Neural cell (in vitro differentiated cells): ENCODE data around the gene ACSS1. TPM values are rescaled to one million over a fixed set of nuclear protein-coding genes. Genes with fewer than 3 reads are reported as not detected.

Source experiments
- H2AFZ ChIP-seq: fragments of 200-600, 300-800 bp; sonication (generic), shearing (Covaris generic); 2 replicates; pipeline ENCODE4 v1.6.0; 2014; ENCODE audit warnings: low read depth, mild to moderate bottlenecking, antibody characterized with exemption, low read length, moderate library complexity
- H3F3A ChIP-seq: fragments of 200-600 bp; shearing (Covaris generic); 2 replicates; pipeline ENCODE4 v1.6.1; 2016; ENCODE audit warnings: mild to moderate bottlenecking, moderate library complexity, mixed read lengths, antibody characterized with exemption, low read length; ENCODE audit not compliant: insufficient read depth, poor library complexity, severe bottlenecking
- H3K27ac ChIP-seq: fragments of 200-600, 300-800 bp; sonication (generic), shearing (Covaris generic); 2 replicates; pipeline ENCODE4 v1.5.1; 2014; ENCODE audit warnings: mild to moderate bottlenecking, low read length, moderate library complexity
- H3K27me3 ChIP-seq: fragments of 300-800, 200-600 bp; sonication (generic), shearing (Covaris generic); 2 replicates; pipeline ENCODE4 v1.6.0; 2014; ENCODE audit warnings: mild to moderate bottlenecking, low read depth, low read length, moderate library complexity; ENCODE audit not compliant: insufficient read depth
- H3K36me3 ChIP-seq: fragments of 300-800, 200-600 bp; sonication (generic), shearing (Covaris generic); 2 replicates; pipeline ENCODE4 v1.5.1; 2014; ENCODE audit warnings: mild to moderate bottlenecking, antibody characterized with exemption, low read length, moderate library complexity; ENCODE audit not compliant: insufficient read depth
- H3K4me2 ChIP-seq: fragments of 300-800, 200-600 bp; sonication (generic), shearing (Covaris generic); 2 replicates; pipeline ENCODE4 v1.6.0; 2014; ENCODE audit warnings: mild to moderate bottlenecking, low read length
- H3K4me3 ChIP-seq: fragments of 300-800, 200-600 bp; sonication (generic), shearing (Covaris generic); 2 replicates; pipeline ENCODE4 v1.5.1; 2014; ENCODE audit warnings: mild to moderate bottlenecking, low read length, moderate library complexity
- H3K79me2 ChIP-seq: fragments of 200-600 bp; shearing (Covaris generic); replicated peaks from 2 replicates; pipeline ENCODE4 v1.6.0; 2014; ENCODE audit warnings: mild to moderate bottlenecking, low read length, moderate library complexity; ENCODE audit not compliant: insufficient read depth
- H3K9ac ChIP-seq: fragments of 300-800, 200-600 bp; sonication (generic), shearing (Covaris generic); 2 replicates; pipeline ENCODE4 v1.6.1; 2016; ENCODE audit warnings: mild to moderate bottlenecking, low read length, mixed read lengths
- H3K9me2 ChIP-seq: fragments of 200-600 bp; shearing (Covaris generic); 2 replicates; pipeline ENCODE4 v1.6.1; 2016; ENCODE audit warnings: mild to moderate bottlenecking, low read length, mixed read lengths; ENCODE audit not compliant: insufficient read depth
- H3K9me3 ChIP-seq: fragments of 200-600, 300-800 bp; sonication (generic), shearing (Covaris generic); 2 replicates; pipeline ENCODE4 v1.6.1; 2016; ENCODE audit warnings: mild to moderate bottlenecking, mixed run types, low read length, moderate library complexity, mixed read lengths
- H4K20me1 ChIP-seq: fragments of 200-600 bp; shearing (Covaris generic); 2 replicates; pipeline ENCODE4 v1.6.1; 2016; ENCODE audit warnings: mild to moderate bottlenecking, mixed run types; ENCODE audit not compliant: insufficient read depth
- CTCF ChIP-seq: fragments of 450-650 bp; IDR thresholded peaks from 2 replicates; pipeline ENCODE4 v1.5.1; 2014; ENCODE audit warnings: antibody characterized with exemption, mild to moderate bottlenecking, moderate library complexity; ENCODE audit not compliant: poor library complexity, severe bottlenecking
- EP300 ChIP-seq: fragments of 450-650 bp; conservative IDR thresholded peaks from 2 replicates; pipeline ENCODE4 v1.6.1; 2014; ENCODE audit warnings: antibody characterized with exemption, mild to moderate bottlenecking, moderate library complexity; ENCODE audit not compliant: poor library complexity, severe bottlenecking
- EZH2 ChIP-seq: fragments of 200-600, 300-800 bp; shearing (Covaris generic), sonication (generic); IDR thresholded peaks from 2 replicates; pipeline ENCODE4 v1.6.1; 2014; ENCODE audit warnings: antibody characterized with exemption, low read length, borderline replicate concordance, mild to moderate bottlenecking; ENCODE audit not compliant: insufficient read depth, poor library complexity, severe bottlenecking
- MXI1 ChIP-seq: fragments of 450-650 bp; conservative IDR thresholded peaks from 2 replicates; pipeline ENCODE4 v1.6.1; 2014; ENCODE audit warnings: antibody characterized with exemption, mild to moderate bottlenecking; ENCODE audit not compliant: poor library complexity, severe bottlenecking
- POLR2AphosphoS5 ChIP-seq: IDR thresholded peaks from 2 replicates; pipeline ENCODE4 v1.6.1; 2012
- RAD21 ChIP-seq: fragments of 450-650 bp; conservative IDR thresholded peaks from 2 replicates; pipeline ENCODE4 v1.6.1; 2014; ENCODE audit warnings: antibody characterized with exemption, mild to moderate bottlenecking, moderate library complexity
- REST ChIP-seq: IDR thresholded peaks from 2 replicates; pipeline ENCODE4 v1.6.1; 2012; ENCODE audit warnings: borderline replicate concordance
- SMC3 ChIP-seq: fragments of 450-650 bp; conservative IDR thresholded peaks from 2 replicates; pipeline ENCODE4 v1.6.1; 2014; ENCODE audit warnings: antibody characterized with exemption, mild to moderate bottlenecking, moderate library complexity; ENCODE audit not compliant: poor library complexity
- TAF1 ChIP-seq: IDR thresholded peaks from 2 replicates; pipeline ENCODE4 v1.6.1; 2012; ENCODE audit warnings: low read depth
- polyA plus RNA-seq: library from polyadenylated mRNA; depleted of rRNA; stranded (reverse); fragments of >200 nt; gene quantifications from 2 replicates; pipeline ENCODE4 v1.2.3, GENCODE V29; 2014

The ACSS1 gene
- polyA plus RNA-seq, 1 donor from 2014 or later = not detected

- Histone ChIP-seq H3K4me2 (no peak overlapping the region), H3K27me3 (no peaks in the 10 kb centered on the region), H3K4me3 (no peak overlapping the region), H4K20me1 (no peaks in the 10 kb centered on the region), H3K9ac (no peak overlapping the region), H3K36me3 (no peaks in the 10 kb centered on the region), H2AFZ (no peak overlapping the region), H3F3A (no peaks in the 10 kb centered on the region), H3K9me2 (no peaks in the 10 kb centered on the region), H3K27ac (no peak overlapping the region), H3K79me2 (no peaks in the 10 kb centered on the region), H3K9me3 (no peaks in the 10 kb centered on the region)
- TF ChIP-seq POLR2AphosphoS5 (no peak), MXI1 (no peak), RAD21 (no peak), EZH2 (no peak), EP300 (no peak), SMC3 (no peak), CTCF (no peak), REST (no peak), TAF1 (no peak)
Observed at GRCh38 chr20:25032478-25033264, 25.3 kb downstream of the ACSS1 start.

GRCh38 chr20:25032065-25032477 lies 25.9 kb downstream of the ACSS1 start:
- no peak overlapping the region for H3K4me2 ChIP-seq
- H2AFZ ChIP-seq = no peak overlapping the region
- no peaks in the 10 kb centered on the region for H3K27me3 ChIP-seq
- H3K27ac ChIP-seq = no peak overlapping the region
- H3K9me3 ChIP-seq = no peaks in the 10 kb centered on the region
- H3K4me3 ChIP-seq = no peak overlapping the region
- TF ChIP-seq SMC3 (no peak), EP300 (no peak), EZH2 (no peak), MXI1 (no peak), POLR2AphosphoS5 (no peak), REST (no peak)
- H4K20me1 ChIP-seq = no peaks in the 10 kb centered on the region
- no peaks in the 10 kb centered on the region for H3K79me2 ChIP-seq
- H3K9me2 ChIP-seq = no peaks in the 10 kb centered on the region
- no peaks in the 10 kb centered on the region for H3K36me3 ChIP-seq
- no peaks in the 10 kb centered on the region for H3F3A ChIP-seq
- H3K9ac ChIP-seq = no peak overlapping the region
